Gastroesophageal sphincter (tissue), 4 donors: ENCODE data around the gene PAIP2B. TPM values are rescaled to one million over a fixed set of nuclear protein-coding genes. Genes with fewer than 3 reads are reported as not detected.
A peak's percentile ranks its signal among the peaks of the same experiment; 100 is the strongest.
"Not testable (repeated sequence)": the region's sequence is repeated elsewhere in the genome, so short reads cannot be mapped to it uniquely, and the experiment has no call there.

ENCODE experiments used
- ATAC-seq: fragments of 150-250 bp; one replicate; pipeline ENCODE4 v1.9.1; 2016; ENCODE audit warnings: mild to moderate bottlenecking, moderate library complexity
- H3K27ac ChIP-seq, 4 donors: fragments of 200-600 bp; sonication (generic) in 3 of 4; 1 replicate in 3 of 4; 2 replicates in 1 of 4; pipeline ENCODE4 v1.5.1; 2016 to 2019
- H3K27me3 ChIP-seq: fragments of 200-600 bp; sonication (generic); one replicate; pipeline ENCODE4 v1.5.1; 2019
- H3K36me3 ChIP-seq, 2 donors: fragments of 200-600 bp; sonication (generic); one replicate each; pipeline ENCODE4 v1.5.1; 2019; ENCODE audit warnings: control low read depth in 1 of 2
- H3K4me1 ChIP-seq, 3 donors: fragments of 200-600 bp; sonication (generic); 1 replicate in 2 of 3; 2 replicates in 1 of 3; pipeline ENCODE4 v1.5.1; 2016 to 2019; ENCODE audit warnings: control low read depth in 2 of 3
- H3K4me3 ChIP-seq, 2 donors: fragments of 200-600 bp; sonication (generic); one replicate each; pipeline ENCODE4 v1.5.1; 2019; ENCODE audit warnings: mild to moderate bottlenecking in 1 of 2, moderate library complexity in 1 of 2
- H3K9me3 ChIP-seq, 3 donors: fragments of 200-600 bp; sonication (generic); one replicate each; pipeline ENCODE4 v1.5.1; 2017 to 2019; ENCODE audit warnings: control low read depth in 2 of 3
- EP300 ChIP-seq: sonication (generic); formaldehyde crosslinking; IDR thresholded peaks from one replicate; pipeline ENCODE4 v1.6.1; 2017; ENCODE audit warnings: antibody characterized with exemption, mild to moderate bottlenecking
- POLR2A ChIP-seq, 2 donors: fragments of 450-650 bp; IDR thresholded peaks; one replicate each; pipeline ENCODE4 v1.6.1; 2017; ENCODE audit warnings: antibody characterized with exemption in 2 of 2, mild to moderate bottlenecking in 2 of 2, moderate library complexity in 1 of 2
- POLR2AphosphoS5 ChIP-seq: sonication (generic); formaldehyde crosslinking; IDR thresholded peaks from one replicate; pipeline ENCODE4 v1.6.1; 2017; ENCODE audit warnings: antibody characterized with exemption
- WGBS, 2 donors: methylation state at CpG; one replicate each; pipeline ENCODE4 v1.1.5; 2018; ENCODE audit warnings: low coverage in 1 of 2; 5-methylcytosine and 5-hydroxymethylcytosine counted together
- total RNA-seq, 4 donors: library from RNA; depleted of rRNA; stranded (reverse); fragments of >200 nt; gene quantifications; one replicate each; pipeline ENCODE4 v1.1.0, GENCODE V29; 2016
- TF ChIP-seq, protein P1 (sequence below), 4 experiments: fragments of 200-600 bp in 2 of 4; fragments of 450-650 bp in 2 of 4; sonication (generic) in 1 of 4; IDR thresholded peaks; one replicate each; pipeline ENCODE4 v1.5.1; 2017 to 2019; ENCODE audit warnings: antibody characterized with exemption in 4 of 4, mild to moderate bottlenecking in 2 of 4, moderate library complexity in 2 of 4

PAIP2B gene
- total RNA-seq, 4 donors from 2014 or later = 15.1 to 19.3 (median 16.4) TPM

GRCh38 chr2:71235930-71236587 is 9.2 kb upstream of the PAIP2B start:
- no peak for ATAC-seq
- Histone ChIP-seq H3K27me3 (no peaks in the 10 kb centered on the region), H3K36me3 (no peaks in the 10 kb centered on the region), H3K27ac (no peak overlapping the region), H3K9me3 (no peaks in the 10 kb centered on the region), H3K4me3 (no peak overlapping the region), H3K4me1 (no peaks in the 10 kb centered on the region)
- no peak for TF ChIP-seq EP300
- no peak for TF ChIP-seq POLR2A (IDR thresholded peaks at IDR 0.05)
- TF ChIP-seq POLR2AphosphoS5 = no peak
- TF ChIP-seq, protein P1, sequence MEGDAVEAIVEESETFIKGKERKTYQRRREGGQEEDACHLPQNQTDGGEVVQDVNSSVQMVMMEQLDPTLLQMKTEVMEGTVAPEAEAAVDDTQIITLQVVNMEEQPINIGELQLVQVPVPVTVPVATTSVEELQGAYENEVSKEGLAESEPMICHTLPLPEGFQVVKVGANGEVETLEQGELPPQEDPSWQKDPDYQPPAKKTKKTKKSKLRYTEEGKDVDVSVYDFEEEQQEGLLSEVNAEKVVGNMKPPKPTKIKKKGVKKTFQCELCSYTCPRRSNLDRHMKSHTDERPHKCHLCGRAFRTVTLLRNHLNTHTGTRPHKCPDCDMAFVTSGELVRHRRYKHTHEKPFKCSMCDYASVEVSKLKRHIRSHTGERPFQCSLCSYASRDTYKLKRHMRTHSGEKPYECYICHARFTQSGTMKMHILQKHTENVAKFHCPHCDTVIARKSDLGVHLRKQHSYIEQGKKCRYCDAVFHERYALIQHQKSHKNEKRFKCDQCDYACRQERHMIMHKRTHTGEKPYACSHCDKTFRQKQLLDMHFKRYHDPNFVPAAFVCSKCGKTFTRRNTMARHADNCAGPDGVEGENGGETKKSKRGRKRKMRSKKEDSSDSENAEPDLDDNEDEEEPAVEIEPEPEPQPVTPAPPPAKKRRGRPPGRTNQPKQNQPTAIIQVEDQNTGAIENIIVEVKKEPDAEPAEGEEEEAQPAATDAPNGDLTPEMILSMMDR (IDR thresholded peaks at IDR 0.05) = no peak
- 67 to 69% methylated on average over 5 to 7 of the region's 7 CpGs for WGBS, 2 donors

DNA sequence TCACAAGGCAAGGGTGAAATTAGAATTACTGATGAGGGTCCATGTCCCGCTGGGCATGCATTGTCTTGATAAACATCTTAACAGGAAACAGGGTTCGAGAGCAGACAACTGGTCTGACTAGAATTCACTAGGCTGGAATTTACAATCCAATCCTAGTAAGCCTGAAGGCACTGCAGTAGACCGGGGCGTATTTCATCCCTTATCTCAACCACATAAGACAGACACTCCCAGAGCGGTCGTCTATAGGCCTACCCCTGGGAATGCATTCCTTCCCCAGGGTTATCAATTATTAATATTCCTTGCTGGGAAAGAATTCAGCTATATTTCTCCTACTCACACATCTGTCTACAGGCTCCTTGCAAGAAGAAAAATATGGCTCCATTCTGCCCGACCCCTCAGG is 6.2 kb upstream of the PAIP2B start:
- not testable (repeated sequence) for H3K4me1 ChIP-seq, H3K9me3 ChIP-seq, H3K36me3 ChIP-seq, H3K27ac ChIP-seq, H3K4me3 ChIP-seq, ATAC-seq, H3K27me3 ChIP-seq
- 87 to 93% methylated on average over 7 of the region's 7 CpGs for WGBS, 2 donors

- ATAC-seq = peak; percentile 4
- Histone ChIP-seq H3K27me3 (no peaks in the 10 kb centered on the region), H3K4me3 (peak overlapping the region; percentile 70 to 93), H3K36me3 (peaks cover 3 to 6% of the 10 kb centered on the region in 2 donors), H3K27ac (peak overlapping the region; percentile 64 to 96 (median 90)), H3K9me3 (no peaks in the 10 kb centered on the region), H3K4me1 (peaks cover 0 to 38% (median 10%) of the 10 kb centered on the region in 3 donors)
- 4 to 6% methylated on average over 2 to 22 of the region's 52 CpGs for WGBS, 2 donors
- TF ChIP-seq, protein P1 (IDR thresholded peaks at IDR 0.05) = peak in 2 of 4 experiments; percentile 3 to 36
- TF ChIP-seq POLR2A (IDR thresholded peaks at IDR 0.05) = no peak
Observed at GRCh38 chr2:71226096-71226964, 573 bp downstream of the PAIP2B start.

DNA sequence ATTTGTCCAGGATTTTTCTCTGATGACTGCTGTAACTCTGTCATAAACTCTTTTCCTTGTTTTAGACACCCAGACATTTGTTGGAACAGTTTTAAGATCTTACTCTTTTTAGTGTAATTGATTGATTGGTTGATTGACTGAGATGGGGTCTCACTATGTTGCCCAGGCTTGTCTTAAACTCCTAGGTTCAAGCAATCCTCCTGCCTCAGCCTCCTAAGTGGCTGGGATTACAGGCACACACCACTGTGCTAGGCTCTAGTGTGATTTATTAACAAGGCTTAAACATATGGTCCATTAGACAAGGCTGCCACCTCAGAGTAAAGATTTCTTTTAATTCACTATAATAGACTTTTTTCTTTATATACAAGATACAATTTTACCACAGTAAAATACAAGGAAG is 2.0 kb downstream of the PAIP2B start:
- no peak for TF ChIP-seq EP300
- no peak for TF ChIP-seq POLR2AphosphoS5
- TF ChIP-seq POLR2A (IDR thresholded peaks at IDR 0.05) = no peak
- TF ChIP-seq, protein P1 (IDR thresholded peaks at IDR 0.05) = no peak
- no peak for ATAC-seq
- H3K9me3 ChIP-seq = no peaks in the 10 kb centered on the region
- no peaks in the 10 kb centered on the region for H3K27me3 ChIP-seq
- no peak overlapping the region for H3K4me3 ChIP-seq
- no peak overlapping the region for H3K27ac ChIP-seq
- H3K4me1 ChIP-seq = peaks cover 0 to 38% (median 10%) of the 10 kb centered on the region in 3 donors
- peaks cover 3 to 6% of the 10 kb centered on the region in 2 donors for H3K36me3 ChIP-seq

- TF ChIP-seq, protein P1 (IDR thresholded peaks at IDR 0.05) = no peak
- TF ChIP-seq POLR2A (IDR thresholded peaks at IDR 0.05) (no peak), POLR2AphosphoS5 (no peak), EP300 (no peak)
- ATAC-seq = no peak
- 73 to 100% methylated on average over 1 of the region's 1 CpG for WGBS, 2 donors
- H3K4me3 ChIP-seq = no peak overlapping the region
- no peaks in the 10 kb centered on the region for H3K27me3 ChIP-seq
- no peak overlapping the region for H3K27ac ChIP-seq
- peaks cover 0 to 38% (median 10%) of the 10 kb centered on the region in 3 donors for H3K4me1 ChIP-seq
- no peaks in the 10 kb centered on the region for H3K9me3 ChIP-seq
- peaks cover 3 to 6% of the 10 kb centered on the region in 2 donors for H3K36me3 ChIP-seq
Observed at GRCh38 chr2:71224457-71224856, 2.4 kb downstream of the PAIP2B start.
